NT2/D1 (cell line): Measurements from ENCODE around the gene PCDHGA7.

Experiments
- SUZ12 ChIP-seq: IDR thresholded peaks from 2 replicates; pipeline ENCODE4 v1.6.1; 2011; ENCODE audit not compliant: insufficient read length, insufficient read depth; ENCODE audit errors: extremely low read depth
- YY1 ChIP-seq: IDR thresholded peaks from 2 replicates; pipeline ENCODE4 v1.6.1; 2011; ENCODE audit not compliant: insufficient read length, insufficient read depth

- TF ChIP-seq YY1 = no peak
- no peak for TF ChIP-seq SUZ12
These were observed 17.2 kb downstream of the PCDHGA7 start for GRCh38 chr5:141399555-141400258.
